Measurements from ENCODE around the gene USP30. TPM values are rescaled to one million over a fixed set of nuclear protein-coding genes. Genes with fewer than 3 reads are reported as not detected.

The USP30 gene
- total RNA-seq, 6 donors from 2014 or later, result 10.0 to 18.0 (median 15.0) TPM

DNA sequence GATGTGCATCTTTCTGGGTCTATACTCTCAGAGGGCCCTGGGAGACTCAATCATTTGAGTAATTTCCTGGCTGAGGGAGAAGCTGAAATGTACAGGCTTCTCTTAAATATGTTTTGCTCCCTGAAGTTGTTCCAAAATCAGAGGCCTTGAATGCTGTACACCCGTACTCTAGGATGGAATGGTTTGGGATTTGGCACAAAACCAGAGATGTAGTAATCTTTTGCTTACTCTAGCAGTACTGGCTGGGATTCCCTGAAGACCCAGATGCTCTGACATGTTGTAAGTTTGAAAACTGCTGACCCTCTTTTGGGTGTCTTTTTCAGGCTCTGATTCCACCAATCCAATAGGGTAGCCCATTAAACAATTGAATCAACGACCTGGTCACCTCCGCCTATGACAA lies 74.4 kb downstream of the USP30 start:
- H3K4me1 ChIP-seq, result no peaks in the 10 kb centered on the region
- DNase-seq (no peak), ATAC-seq (ENCODE audit: low FRiP score in 2 of 2) (peak in 1 of 2 donors; percentile 75)
- no peak overlapping the region for H3K27ac ChIP-seq
- H3K9me3 ChIP-seq, result no peaks in the 10 kb centered on the region
- TF ChIP-seq POLR2AphosphoS5 (IDR thresholded peaks at IDR 0.05), result no peak
- TF ChIP-seq, protein P1, sequence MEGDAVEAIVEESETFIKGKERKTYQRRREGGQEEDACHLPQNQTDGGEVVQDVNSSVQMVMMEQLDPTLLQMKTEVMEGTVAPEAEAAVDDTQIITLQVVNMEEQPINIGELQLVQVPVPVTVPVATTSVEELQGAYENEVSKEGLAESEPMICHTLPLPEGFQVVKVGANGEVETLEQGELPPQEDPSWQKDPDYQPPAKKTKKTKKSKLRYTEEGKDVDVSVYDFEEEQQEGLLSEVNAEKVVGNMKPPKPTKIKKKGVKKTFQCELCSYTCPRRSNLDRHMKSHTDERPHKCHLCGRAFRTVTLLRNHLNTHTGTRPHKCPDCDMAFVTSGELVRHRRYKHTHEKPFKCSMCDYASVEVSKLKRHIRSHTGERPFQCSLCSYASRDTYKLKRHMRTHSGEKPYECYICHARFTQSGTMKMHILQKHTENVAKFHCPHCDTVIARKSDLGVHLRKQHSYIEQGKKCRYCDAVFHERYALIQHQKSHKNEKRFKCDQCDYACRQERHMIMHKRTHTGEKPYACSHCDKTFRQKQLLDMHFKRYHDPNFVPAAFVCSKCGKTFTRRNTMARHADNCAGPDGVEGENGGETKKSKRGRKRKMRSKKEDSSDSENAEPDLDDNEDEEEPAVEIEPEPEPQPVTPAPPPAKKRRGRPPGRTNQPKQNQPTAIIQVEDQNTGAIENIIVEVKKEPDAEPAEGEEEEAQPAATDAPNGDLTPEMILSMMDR (IDR thresholded peaks at IDR 0.05), result no peak
- TF ChIP-seq EP300 (IDR thresholded peaks at IDR 0.05), result no peak
- TF ChIP-seq POLR2A (IDR thresholded peaks at IDR 0.05), result no peak
- H3K36me3 ChIP-seq, result no peaks in the 10 kb centered on the region
- H3K27me3 ChIP-seq, result no peaks in the 10 kb centered on the region
- H3K4me3 ChIP-seq, result no peak overlapping the region
- WGBS, 2 donors, result 67 to 76% methylated on average over 3 of the region's 3 CpGs

DNA sequence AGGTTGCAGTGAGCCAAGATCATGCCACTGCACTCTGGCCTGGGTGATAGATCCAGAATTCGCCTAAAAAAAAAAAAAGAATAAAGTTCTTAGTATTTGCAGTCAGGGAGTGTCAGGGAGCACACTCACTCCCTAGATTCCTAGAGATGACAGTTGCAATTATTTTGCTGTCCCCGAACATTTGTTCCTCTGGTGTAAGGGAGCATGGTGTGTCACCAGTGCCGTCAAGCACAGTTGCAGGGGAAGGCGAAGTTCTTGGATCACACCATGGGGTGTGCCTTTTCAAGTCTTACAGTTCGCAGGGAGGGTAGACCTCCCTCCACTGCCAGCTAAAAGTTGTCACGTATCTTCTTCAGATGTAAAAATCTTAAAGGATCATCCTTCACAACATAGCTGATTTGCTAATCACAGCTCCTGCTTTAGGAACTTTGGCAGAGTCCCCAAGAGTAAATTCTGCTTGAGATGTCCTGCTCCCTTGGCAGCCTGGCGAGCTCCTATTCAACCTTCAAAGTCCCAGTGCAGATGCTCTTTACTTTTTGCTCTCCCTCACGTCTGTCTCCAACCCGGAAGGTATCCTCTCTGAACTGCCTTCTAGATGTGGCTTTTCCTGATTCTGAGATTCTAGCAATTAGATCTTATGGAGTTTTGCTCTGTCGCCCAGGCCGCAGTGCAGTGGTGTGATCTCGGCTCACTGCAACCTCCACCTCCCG lies 75.3 kb downstream of the USP30 start:
- ATAC-seq (ENCODE audit: low FRiP score in 2 of 2), result no peak
- Histone ChIP-seq H3K36me3 (no peaks in the 10 kb centered on the region), H3K27me3 (no peaks in the 10 kb centered on the region), H3K27ac (no peak overlapping the region), H3K4me1 (no peaks in the 10 kb centered on the region), H3K9me3 (no peaks in the 10 kb centered on the region), H3K4me3 (no peak overlapping the region)
- TF ChIP-seq POLR2AphosphoS5 (IDR thresholded peaks at IDR 0.05), result no peak
- TF ChIP-seq, protein P1 (IDR thresholded peaks at IDR 0.05), result no peak
- TF ChIP-seq POLR2A (IDR thresholded peaks at IDR 0.05), result no peak
- TF ChIP-seq EP300 (IDR thresholded peaks at IDR 0.05), result no peak
- DNase-seq, result no peak
- 89 to 92% methylated on average over 12 to 13 of the region's 13 CpGs for WGBS, 2 donors

DNA sequence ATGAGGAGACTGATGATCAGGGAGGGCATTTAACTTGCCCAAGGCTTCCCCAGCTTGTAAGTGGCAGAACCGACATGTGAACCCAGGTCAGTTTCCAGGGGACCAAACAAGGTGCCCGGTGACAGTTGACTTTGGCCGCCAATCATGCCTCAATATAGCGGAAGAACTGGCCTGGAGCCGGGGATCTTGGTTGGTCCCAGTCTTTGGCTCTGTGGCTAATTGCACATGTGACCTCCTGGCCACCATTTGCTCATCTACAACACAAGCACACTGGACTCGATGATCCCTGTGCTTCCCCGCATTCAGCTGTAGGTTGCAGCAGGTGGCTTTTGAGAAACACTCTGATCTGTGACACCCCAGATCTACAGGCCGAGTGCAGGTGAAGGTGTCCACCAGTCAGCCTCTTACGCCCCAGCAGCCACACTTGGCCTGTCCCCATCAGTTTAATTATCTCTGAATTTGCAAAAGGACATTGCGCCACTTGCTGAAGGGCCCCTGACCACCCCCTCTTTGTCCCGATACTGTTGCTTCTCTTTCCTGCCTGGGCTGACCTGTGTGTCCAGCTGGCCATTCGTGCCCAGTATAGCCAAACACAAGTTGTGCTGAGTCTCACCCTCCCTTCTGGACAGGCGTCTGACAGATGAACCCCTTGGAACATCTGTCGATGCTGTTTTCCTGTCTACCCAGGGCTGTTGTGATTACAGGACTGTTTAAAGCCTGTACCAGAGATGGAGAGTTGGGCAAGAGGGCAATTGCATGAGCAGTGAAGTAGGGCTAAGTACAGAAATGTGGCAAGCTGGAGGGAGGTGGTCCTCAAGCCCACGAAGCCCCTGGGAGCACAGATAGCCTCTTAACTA lies 78.1 kb downstream of the USP30 start:
- ATAC-seq (ENCODE audit: low FRiP score in 2 of 2) (no peak), DNase-seq (no peak)
- H3K27me3 ChIP-seq, result no peaks in the 10 kb centered on the region
- no peak overlapping the region for H3K4me3 ChIP-seq
- H3K36me3 ChIP-seq, result no peaks in the 10 kb centered on the region
- peaks cover 0 to 4% (median 0%) of the 10 kb centered on the region in 4 donors for H3K4me1 ChIP-seq
- no peaks in the 10 kb centered on the region for H3K9me3 ChIP-seq
- 75 to 77% methylated on average over 11 to 15 of the region's 15 CpGs for WGBS, 2 donors
- no peak overlapping the region for H3K27ac ChIP-seq
- TF ChIP-seq EP300 (IDR thresholded peaks at IDR 0.05) (no peak), POLR2A (IDR thresholded peaks at IDR 0.05) (no peak), POLR2AphosphoS5 (IDR thresholded peaks at IDR 0.05) (no peak)
- TF ChIP-seq, protein P1 (IDR thresholded peaks at IDR 0.05), result no peak

DNA sequence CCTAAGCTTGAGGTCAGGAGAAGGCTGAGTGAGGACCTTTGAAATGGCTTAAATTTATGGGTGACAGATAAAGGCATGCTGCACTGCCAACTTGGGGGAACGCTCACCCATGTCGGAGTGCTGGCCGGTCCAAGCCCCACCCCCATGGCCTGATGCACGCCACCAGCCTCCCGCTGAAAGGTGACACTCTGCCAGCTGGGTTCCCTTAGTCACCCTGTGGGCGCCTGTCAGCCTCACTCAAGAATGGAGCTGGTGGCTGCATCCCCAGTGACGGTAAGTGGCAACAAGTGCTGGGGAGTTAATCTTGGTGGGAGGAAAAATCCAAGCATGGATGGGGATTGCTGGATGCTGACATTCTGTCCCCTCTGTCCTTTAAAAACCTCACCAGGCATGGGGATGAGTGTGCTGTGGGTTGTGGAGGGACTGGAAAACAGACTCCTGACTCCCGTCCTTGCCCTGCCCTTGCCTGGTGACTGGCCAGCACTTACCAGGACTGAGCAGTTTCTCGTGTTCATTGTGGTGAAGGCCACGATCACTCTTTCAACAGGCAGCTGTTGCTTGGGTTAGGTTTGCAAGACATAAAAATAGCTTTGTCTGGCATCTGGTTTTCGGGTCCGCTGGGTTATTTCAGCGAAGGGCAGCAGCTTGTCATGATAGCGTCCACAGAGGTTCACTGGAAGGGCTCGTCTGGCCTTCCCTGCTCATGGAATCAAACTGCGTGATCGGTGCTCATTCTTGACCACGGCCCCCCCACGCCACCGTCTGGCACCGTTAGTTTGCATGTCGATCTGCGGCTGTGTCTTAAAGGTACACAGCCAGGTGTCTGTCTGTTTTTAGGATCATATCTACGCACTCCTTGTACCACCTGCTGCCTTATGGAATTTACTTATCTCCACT lies 79.0 kb downstream of the USP30 start:
- no peak overlapping the region for H3K4me3 ChIP-seq
- H3K27me3 ChIP-seq, result no peaks in the 10 kb centered on the region
- ATAC-seq (ENCODE audit: low FRiP score in 2 of 2) (peak; percentile 38 to 39), DNase-seq (peak in 1 of 2 donors; percentile 46)
- no peak for TF ChIP-seq POLR2AphosphoS5 (IDR thresholded peaks at IDR 0.05)
- TF ChIP-seq POLR2A (IDR thresholded peaks at IDR 0.05), result no peak
- no peak for TF ChIP-seq EP300 (IDR thresholded peaks at IDR 0.05)
- TF ChIP-seq, protein P1 (IDR thresholded peaks at IDR 0.05), result no peak
- H3K9me3 ChIP-seq, result no peaks in the 10 kb centered on the region
- 67 to 70% methylated on average over 24 of the region's 24 CpGs for WGBS, 2 donors
- H3K27ac ChIP-seq, result no peak overlapping the region
- H3K4me1 ChIP-seq, result peaks cover 0 to 4% (median 0%) of the 10 kb centered on the region in 4 donors
- H3K36me3 ChIP-seq, result no peaks in the 10 kb centered on the region

Data from upper lobe of left lung (tissue), 6 donors.